ENCODE data around the gene LILRA6. TPM values are rescaled to one million over a fixed set of nuclear protein-coding genes. Genes with fewer than 3 reads are reported as not detected.

LILRA6 gene
- polyA plus RNA-seq, 1 experiment, result not detected

GRCh38 chr19:54189145-54189734 is 53.4 kb downstream of the LILRA6 start, which contains the start of gene MBOAT7:
MBOAT7 (minus strand) TSS chr19:54189580; CDS start chr19:54188508, 1,072 bp downstream.
- no peak for TF ChIP-seq CTCF (IDR thresholded peaks at IDR 0.05; ENCODE audit: low read depth, low read length)
- peak within 1 kb of the TSS; percentile 82 for H3K4me3 ChIP-seq (ENCODE audit: low read depth, low read length)
- ChIA-PET CTCF (interaction anchor here (0.7 to 1.7 kb wide), 9 partner anchors 10 to 396 kb away, joined by 3 to 7 read pairs (median 4); no protein-coding TSS in a partner anchor), POLR2A (interaction anchor here (0.5 to 3.4 kb wide), 11 partner anchors 12 to 1410 kb away, joined by 3 to 35 read pairs (median 5); partner anchors contain the start of genes CDC42EP5, CNOT3, FIZ1 and LENG1)
- peak within 1 kb of the TSS; percentile 99 for H3K27ac ChIP-seq (ENCODE audit: low read depth, low read length)
- DNase-seq (ENCODE audit: low read depth, low spot score), result no peak
- H3K27me3 ChIP-seq (ENCODE audit: control insufficient read depth, insufficient read depth, low read length), result no peaks in the 10 kb centered on the region
- no peaks in the 10 kb centered on the region for H3K9me3 ChIP-seq (ENCODE audit: control insufficient read depth, insufficient read depth, low read length)

DNA sequence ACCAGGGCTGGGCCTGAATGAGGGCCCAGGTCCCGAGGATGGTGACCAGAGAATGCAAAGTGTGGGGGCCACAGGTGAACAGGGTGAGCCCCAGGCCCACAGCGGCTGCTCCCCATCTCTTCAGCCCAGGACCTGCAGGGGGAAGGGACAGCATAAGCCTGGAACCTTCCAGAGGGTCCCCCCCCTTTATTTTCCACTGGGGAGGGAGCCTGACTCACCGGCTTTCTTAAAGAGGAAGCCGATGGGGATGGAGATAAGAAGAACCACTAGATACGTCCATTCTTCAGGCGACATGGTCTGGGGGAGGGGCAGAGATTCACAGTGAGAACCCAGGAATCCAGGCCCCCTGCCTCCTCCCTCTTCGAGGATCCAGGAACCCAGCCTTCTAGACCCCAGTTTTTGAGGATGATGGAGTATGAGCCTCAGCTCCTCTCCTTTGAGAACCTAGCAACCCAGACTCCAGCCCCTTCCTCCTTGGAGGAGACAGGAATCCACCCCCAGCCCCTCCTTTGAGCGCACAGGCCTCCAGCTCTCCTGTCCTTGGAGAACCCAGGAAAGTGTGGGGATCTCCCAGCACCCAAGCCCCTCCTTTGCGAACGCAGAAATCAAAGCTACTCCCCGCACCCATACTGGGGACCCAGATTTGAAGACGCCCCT is 54.2 kb downstream of the LILRA6 start:
- TF ChIP-seq CTCF (IDR thresholded peaks at IDR 0.05; ENCODE audit: low read depth, low read length), result no peak
- Histone ChIP-seq H3K9me3 (ENCODE audit: control insufficient read depth, insufficient read depth, low read length) (no peaks in the 10 kb centered on the region), H3K27me3 (ENCODE audit: control insufficient read depth, insufficient read depth, low read length) (no peaks in the 10 kb centered on the region), H3K27ac (ENCODE audit: low read depth, low read length) (peak overlapping the region; percentile 39), H3K4me3 (ENCODE audit: low read depth, low read length) (peak overlapping the region; percentile 77)
- CTCF ChIA-PET, result interaction anchor here (0.6 to 1.7 kb wide), 5 partner anchors 18 to 796 kb away, joined by 3 to 7 read pairs (median 5); no protein-coding TSS in a partner anchor
- POLR2A ChIA-PET, result interaction anchor here (1.4 to 3.4 kb wide), 5 partner anchors 13 to 285 kb away, joined by 5 to 35 read pairs (median 23); partner anchors contain the start of genes CDC42EP5, CNOT3, LENG1 and RPS9
- no peak for DNase-seq (ENCODE audit: low read depth, low spot score)

GRCh38 chr19:54186934-54187381 is 55.6 kb downstream of the LILRA6 start:
- ChIA-PET POLR2A (no interaction called here), CTCF (no interaction called here)
- TF ChIP-seq CTCF (IDR thresholded peaks at IDR 0.05; ENCODE audit: low read depth, low read length), result no peak
- Histone ChIP-seq H3K27ac (ENCODE audit: low read depth, low read length) (no peak overlapping the region), H3K9me3 (ENCODE audit: control insufficient read depth, insufficient read depth, low read length) (no peaks in the 10 kb centered on the region), H3K4me3 (ENCODE audit: low read depth, low read length) (no peak overlapping the region), H3K27me3 (ENCODE audit: control insufficient read depth, insufficient read depth, low read length) (no peaks in the 10 kb centered on the region)
- no peak for DNase-seq (ENCODE audit: low read depth, low spot score)

Small RNA genes within 50 kb of the gene (small RNA-seq; reads per million reads assigned to genes)
- gene MIR4752 (ENCODE audit: insufficient read length, low read depth), result not detected
- not detected for gene RNU6-1307P (ENCODE audit: insufficient read length, low read depth)

Other genes with a start within 250 kb of the LILRA6 start
- not detected in 2 replicates for gene VSTM1, start 178.9 kb downstream of the LILRA6 start, polyA plus RNA-seq (2011; rRNA removed)
- not detected in 2 replicates for gene TARM1, start 161.4 kb downstream of the LILRA6 start, polyA plus RNA-seq (2011; rRNA removed)
- gene OSCAR, start 142.0 kb downstream of the LILRA6 start, polyA plus RNA-seq (2011; rRNA removed), result 0.22 and 0.29 TPM in 2 replicates
- gene NDUFA3, start 139.9 kb downstream of the LILRA6 start, polyA plus RNA-seq (2011; rRNA removed), result 35.4 and 54.0 TPM in 2 replicates
- 12.3 and 15.8 TPM in 2 replicates for gene TFPT, start 127.1 kb downstream of the LILRA6 start, polyA plus RNA-seq (2011; rRNA removed)
- gene PRPF31, start 127.0 kb downstream of the LILRA6 start, polyA plus RNA-seq (2011; rRNA removed), result 28.7 and 35.3 TPM in 2 replicates
- gene CNOT3, start 105.0 kb downstream of the LILRA6 start, polyA plus RNA-seq (2011; rRNA removed), result 9.9 and 18.7 TPM in 2 replicates
- 3.0 and 3.3 TPM in 2 replicates for gene LENG1, start 83.1 kb downstream of the LILRA6 start, polyA plus RNA-seq (2011; rRNA removed)
- gene TMC4, start 69.6 kb downstream of the LILRA6 start, polyA plus RNA-seq (2011; rRNA removed), result 1.3 and 1.5 TPM in 2 replicates
- gene MBOAT7, start 53.2 kb downstream of the LILRA6 start, polyA plus RNA-seq (2011; rRNA removed), result 45.1 and 63.2 TPM in 2 replicates
- 32.4 and 36.4 TPM in 2 replicates for gene TSEN34, start 51.5 kb downstream of the LILRA6 start, polyA plus RNA-seq (2011; rRNA removed)
- 1,566 and 2,378 TPM in 2 replicates for gene RPS9, start 41.9 kb downstream of the LILRA6 start, polyA plus RNA-seq (2011; rRNA removed)
- gene LILRB3, start 19.8 kb downstream of the LILRA6 start, polyA plus RNA-seq (2011; rRNA removed), result not detected in 2 replicates
- not detected in 2 replicates for gene LILRB5, start 14.5 kb upstream of the LILRA6 start, polyA plus RNA-seq (2011; rRNA removed)
- gene LILRB2, start 38.3 kb upstream of the LILRA6 start, polyA plus RNA-seq (2011; rRNA removed), result not detected in 2 replicates
- not detected in 2 replicates for gene LILRA5, start 70.4 kb upstream of the LILRA6 start, polyA plus RNA-seq (2011; rRNA removed)
- not detected in 2 replicates for gene LILRA4, start 96.4 kb upstream of the LILRA6 start, polyA plus RNA-seq (2011; rRNA removed)
- gene LAIR1, start 122.1 kb upstream of the LILRA6 start, polyA plus RNA-seq (2011; rRNA removed), result not detected in 2 replicates
- not detected in 2 replicates for gene TTYH1, start 172.7 kb upstream of the LILRA6 start, polyA plus RNA-seq (2011; rRNA removed)
- 16.1 and 25.2 TPM in 2 replicates for gene LENG8, start 206.4 kb upstream of the LILRA6 start, polyA plus RNA-seq (2011; rRNA removed)
- 0.63 and 1.3 TPM in 2 replicates for gene LENG9, start 221.0 kb upstream of the LILRA6 start, polyA plus RNA-seq (2011; rRNA removed)
- 12.3 and 17.7 TPM in 2 replicates for gene CDC42EP5, start 230.5 kb upstream of the LILRA6 start, polyA plus RNA-seq (2011; rRNA removed)

Measured in AG04450 (cell line).